ENCODE results near the gene ATP11A.

Gene ATP11A

GRCh38 chr13:112711528-112712265, 21.9 kb downstream of the ATP11A start:
- DNase-seq: no peak

- no peak for DNase-seq
These were observed 22.8 kb downstream of the ATP11A start for GRCh38 chr13:112712451-112713207.

DNA sequence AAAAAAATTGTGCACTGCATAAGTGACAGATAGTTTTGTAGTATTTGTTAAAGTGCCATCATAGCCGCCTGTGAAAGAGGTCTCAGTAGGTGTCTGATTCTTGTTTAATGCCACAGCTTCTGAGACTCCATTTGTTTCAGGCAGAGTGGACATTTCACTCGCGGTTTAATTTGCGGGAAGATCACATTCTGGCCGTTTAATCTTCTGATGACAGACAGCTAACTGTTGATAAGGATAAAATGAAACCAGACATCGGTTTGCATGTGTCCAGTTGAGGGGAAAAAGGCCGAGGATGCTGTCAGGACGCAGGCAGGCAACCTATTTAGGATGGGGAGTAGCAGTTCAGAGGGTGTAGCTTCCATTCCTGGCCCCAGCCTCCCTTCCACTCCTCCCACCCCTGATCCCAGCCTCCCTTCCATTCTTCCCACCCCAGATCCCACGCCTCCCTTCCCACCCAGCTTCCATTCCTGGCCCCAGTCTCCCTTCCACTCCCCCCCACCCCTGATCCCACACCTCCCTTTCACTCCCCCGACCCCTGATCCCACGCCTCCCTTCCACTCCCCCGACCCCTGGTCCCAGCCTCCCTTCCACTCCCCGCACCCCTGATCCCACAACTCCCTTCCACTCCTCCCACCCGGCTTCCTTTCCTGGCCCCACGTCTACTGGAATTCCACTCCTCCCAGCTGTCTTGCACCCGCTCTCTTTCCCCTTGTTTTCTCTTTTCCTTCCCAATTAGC, 23.8 kb downstream of the ATP11A start:
- no peak for DNase-seq

DNA sequence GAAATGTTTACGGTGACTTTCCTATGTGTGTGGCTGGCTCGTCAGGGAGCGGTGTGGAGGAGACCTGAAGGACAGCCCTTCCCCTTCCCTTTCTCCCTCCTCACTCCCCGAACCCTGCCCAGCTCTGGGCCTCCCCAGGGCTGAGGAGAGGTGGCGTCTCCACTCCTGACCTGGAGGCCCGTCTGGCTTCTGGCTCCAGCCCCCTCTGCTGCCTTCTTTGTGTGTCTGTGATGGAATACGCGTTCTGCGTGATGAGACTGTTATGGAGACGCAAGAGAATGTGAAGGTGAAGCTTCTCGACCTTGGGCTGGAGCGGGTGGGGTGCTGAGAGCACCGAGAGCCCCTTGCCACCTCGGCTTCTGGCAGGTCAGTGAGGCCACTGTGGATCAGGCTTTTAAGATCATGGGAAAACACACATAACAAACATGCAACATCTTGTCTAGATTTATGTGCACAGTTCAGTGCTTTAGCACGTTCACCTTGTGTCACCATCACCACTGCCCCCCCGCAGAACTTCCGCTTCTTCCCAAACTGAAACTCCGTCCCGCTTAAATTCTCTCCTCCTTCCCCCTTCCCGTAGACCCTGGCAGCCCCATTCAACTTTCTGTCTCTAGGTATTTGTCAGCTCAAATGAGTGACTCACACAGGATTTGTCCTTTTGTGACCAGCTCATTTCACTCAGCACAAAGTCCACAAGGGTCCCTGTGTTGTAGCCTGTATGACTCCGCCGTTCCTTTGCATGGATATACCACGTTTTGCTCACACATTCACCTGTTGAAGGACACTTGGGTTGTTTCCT, 24.7 kb downstream of the ATP11A start:
- DNase-seq: no peak

- no peak for DNase-seq
These were observed 25.4 kb downstream of the ATP11A start for GRCh38 chr13:112715210-112715609.

GRCh38 chr13:112715715-112716460, 26.1 kb downstream of the ATP11A start:
- DNase-seq: no peak

DNA sequence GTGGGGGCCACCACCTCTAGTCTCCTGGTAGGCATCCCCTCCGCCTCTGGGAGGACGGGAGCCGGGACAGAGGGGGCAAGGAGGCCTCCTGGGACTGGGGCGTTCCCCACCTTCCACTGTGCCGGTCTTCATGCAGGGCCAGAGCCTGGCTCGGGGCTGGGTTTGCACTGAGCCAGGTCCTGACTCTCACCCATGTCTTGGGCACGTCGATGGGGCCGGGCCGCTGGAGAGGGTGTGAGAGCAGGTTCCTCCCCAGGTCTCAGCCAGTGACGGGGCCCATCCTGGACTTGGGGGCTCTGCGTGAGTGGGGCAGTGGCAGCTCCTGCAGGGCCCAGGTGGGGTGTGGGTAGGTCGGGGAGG, 26.6 kb downstream of the ATP11A start:
- DNase-seq: no peak

DNA sequence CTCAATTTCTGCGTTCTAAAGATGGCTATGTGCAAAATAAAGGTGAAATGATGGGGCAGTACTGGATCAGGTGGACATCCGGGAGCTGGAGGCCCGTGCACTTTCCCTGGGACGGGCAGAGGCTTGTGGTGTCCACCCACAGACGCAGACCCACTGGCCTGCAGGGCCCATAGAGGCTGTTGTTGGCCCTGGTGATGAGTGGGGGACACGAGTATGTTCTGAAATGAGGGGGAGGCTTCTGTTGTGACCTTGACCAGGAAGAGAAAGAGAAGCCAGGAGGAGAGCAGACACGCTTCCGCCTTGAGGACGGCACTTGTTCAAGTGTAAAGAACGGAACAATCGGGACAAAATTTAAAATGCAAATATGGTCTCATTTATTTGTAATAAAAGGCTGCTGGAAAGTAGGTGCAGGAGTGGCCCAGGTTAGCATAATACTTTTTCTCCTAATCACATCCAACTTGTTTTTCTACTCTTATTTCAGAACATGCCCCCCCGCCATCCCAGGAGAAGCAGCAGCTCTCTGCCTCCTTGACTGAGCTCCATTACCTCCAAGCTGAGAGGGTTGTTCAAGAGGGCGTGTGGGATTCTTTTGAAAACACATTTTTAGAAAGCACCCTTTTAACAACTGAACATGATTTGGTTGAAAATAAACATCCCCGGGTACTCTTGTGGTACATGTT, 27.1 kb downstream of the ATP11A start:
- no peak for DNase-seq

- DNase-seq: no peak
These were observed 28.5 kb downstream of the ATP11A start for GRCh38 chr13:112718318-112718717.

GRCh38 chr13:112719016-112719415, 29.2 kb downstream of the ATP11A start:
- no peak for DNase-seq

- DNase-seq: no peak
These were observed 29.7 kb downstream of the ATP11A start for GRCh38 chr13:112719556-112719955.

GRCh38 chr13:112720251-112720650, 30.4 kb downstream of the ATP11A start:
- no peak for DNase-seq

- DNase-seq: no peak
These were observed 31.0 kb downstream of the ATP11A start for GRCh38 chr13:112720814-112721197.

DNA sequence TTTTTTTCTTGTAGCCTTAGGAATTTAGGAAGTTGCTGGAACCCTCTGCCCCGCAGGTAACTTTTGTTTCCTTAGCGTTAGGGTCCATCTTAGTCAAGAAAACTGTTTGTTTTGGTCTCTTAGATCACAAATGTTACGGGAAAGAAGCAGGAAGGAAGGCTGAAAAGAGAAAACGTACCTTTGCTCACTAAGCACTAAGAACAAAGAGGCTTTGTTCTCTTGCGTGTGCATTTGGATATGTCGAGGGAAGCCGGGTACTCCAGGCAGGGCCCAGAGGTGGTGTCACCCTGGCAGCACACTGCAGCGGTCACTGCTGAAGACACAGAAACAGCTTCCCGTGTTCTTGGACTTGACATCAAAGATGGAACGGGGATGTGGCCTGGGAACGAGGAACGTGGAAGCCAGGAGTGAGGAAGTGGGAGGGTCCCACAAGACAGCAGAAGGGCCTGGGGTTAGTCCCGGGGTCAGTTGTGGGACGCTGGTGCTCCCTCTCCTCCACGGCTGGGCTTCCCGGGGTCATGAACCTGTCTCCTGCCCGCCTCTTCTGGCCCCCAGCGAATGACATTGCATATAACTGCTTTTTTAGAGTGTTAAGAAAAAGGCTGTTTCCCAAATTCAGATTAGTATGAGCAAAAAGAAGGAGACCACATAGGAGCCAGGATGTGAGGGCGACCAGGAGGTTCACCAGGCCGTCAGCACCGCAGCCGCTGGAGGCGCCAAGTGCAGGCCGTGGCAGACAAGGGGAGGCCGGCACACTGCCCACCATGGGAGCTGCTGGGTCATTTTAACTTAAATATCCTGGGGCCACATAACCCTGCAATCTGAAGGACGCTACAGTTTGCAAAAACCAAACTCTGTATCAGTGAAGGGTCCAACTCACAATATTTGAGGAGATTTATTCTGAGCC, 31.6 kb downstream of the ATP11A start:
- no peak for DNase-seq

- DNase-seq: no peak
These were observed 32.8 kb downstream of the ATP11A start for GRCh38 chr13:112722433-112723263.

- no peak for DNase-seq
These were observed 33.9 kb downstream of the ATP11A start for GRCh38 chr13:112723771-112724170.

- no peak for DNase-seq
These were observed 35.0 kb downstream of the ATP11A start for GRCh38 chr13:112724788-112725345.

DNA sequence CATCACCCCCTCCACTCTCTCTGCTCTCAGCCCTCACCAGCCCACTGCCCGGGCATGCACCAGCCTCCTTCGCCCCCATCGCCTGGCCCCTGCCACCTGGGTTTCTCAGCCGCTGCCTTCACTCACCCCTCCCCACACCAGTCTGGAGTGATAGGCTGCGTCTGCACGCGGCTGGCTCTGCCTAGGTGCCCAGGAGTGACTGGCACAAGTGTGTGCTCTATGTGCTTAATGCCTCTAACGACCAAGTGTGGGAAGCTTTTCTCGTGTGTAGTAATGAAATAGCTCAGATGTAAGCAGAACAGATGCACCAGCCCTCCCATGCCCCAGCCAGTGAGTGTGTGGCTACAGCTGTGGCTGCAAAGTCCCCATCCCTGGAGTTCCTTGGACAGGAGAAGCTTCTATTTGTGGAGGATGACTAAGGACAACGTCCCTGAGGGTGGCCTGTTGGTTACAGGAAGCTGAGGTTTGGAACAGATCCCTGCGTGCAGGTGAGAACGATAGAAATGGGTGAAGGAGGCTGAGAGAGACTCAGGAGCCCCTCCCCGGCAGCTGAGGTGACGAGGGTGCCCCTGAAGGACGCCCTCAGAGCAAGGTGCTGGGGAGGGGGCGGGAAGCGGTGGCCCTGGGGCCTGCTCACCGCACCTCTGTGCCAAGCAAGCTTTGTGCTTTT, 35.6 kb downstream of the ATP11A start:
- no peak for DNase-seq

Measured in CD4-positive, alpha-beta T cell treated with Interleukin-10 for 1 hour (primary cell).